Glomerular endothelial cell (primary cell): ENCODE data around the gene ZNF622. TPM values are rescaled to one million over a fixed set of nuclear protein-coding genes. Genes with fewer than 3 reads are reported as not detected.
"Not testable (repeated sequence)": the region's sequence is repeated elsewhere in the genome, so short reads cannot be mapped to it uniquely, and the experiment has no call there.

Experiments used
- DNase-seq: peaks from one replicate; pipeline ENCODE4 v3.0.0-alpha.2; 2011; ENCODE audit warnings: low read depth, low spot score; ENCODE audit errors: extremely low read depth
- total RNA-seq: library from RNA; depleted of rRNA; stranded (reverse); fragments of >200 nt; gene quantifications from 2 replicates; pipeline ENCODE4 v1.2.3, GENCODE V29; 2015

The ZNF622 gene
- total RNA-seq, 1 donor from 2014 or later, result 24.4 TPM

- DNase-seq, result not testable (repeated sequence)
Measured at GRCh38 chr5:16436065-16436682, 29.4 kb downstream of the ZNF622 start.

- DNase-seq, result no peak
Measured at GRCh38 chr5:16431490-16431889, 34.1 kb downstream of the ZNF622 start.

GRCh38 chr5:16430349-16431089, 35.1 kb downstream of the ZNF622 start:
- DNase-seq, result no peak

DNA sequence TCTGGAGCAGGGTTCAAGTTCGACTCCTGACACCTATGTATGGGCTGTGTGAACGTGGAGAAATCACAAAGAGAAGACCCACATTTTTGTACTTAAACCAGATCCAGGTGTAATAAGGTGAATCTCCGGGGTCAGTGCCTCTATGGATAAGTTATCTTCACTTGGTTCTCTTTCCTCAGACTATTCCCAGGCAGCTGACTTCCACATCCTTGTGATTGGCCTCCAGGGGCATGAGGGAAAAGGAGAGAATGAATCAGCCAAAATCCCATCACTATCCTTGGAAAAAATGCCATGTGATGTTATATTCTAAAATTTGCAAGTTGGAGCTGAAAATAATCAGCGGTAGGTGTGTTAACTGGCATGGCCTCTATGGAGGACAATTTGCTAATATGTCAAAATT, 37.2 kb downstream of the ZNF622 start:
- DNase-seq, result no peak

- DNase-seq, result no peak
Measured at GRCh38 chr5:16427587-16427986, 38.0 kb downstream of the ZNF622 start.

- no peak for DNase-seq
Measured at GRCh38 chr5:16418471-16418922, 47.1 kb downstream of the ZNF622 start.

GRCh38 chr5:16417398-16418074, 48.1 kb downstream of the ZNF622 start:
- no peak for DNase-seq

DNA sequence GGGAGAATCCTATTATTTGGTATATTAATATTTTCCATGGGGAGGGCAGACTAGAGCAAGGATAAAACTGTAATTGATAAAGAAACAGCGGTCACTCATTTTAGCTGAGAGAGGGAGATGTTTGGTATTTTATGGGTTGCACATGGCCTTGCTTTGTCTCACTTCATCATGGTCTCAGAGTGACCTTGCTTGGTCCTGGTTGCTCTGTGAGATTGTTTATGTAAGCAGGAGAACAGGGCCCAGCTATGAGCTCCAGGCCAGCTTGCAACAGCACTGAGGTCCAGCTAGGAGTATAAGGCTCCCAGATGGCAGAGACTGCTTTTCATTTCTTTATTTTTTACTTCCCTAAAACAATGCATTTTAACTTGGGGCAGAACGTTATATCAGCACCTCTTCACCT, 50.7 kb downstream of the ZNF622 start:
- DNase-seq, result no peak

DNA sequence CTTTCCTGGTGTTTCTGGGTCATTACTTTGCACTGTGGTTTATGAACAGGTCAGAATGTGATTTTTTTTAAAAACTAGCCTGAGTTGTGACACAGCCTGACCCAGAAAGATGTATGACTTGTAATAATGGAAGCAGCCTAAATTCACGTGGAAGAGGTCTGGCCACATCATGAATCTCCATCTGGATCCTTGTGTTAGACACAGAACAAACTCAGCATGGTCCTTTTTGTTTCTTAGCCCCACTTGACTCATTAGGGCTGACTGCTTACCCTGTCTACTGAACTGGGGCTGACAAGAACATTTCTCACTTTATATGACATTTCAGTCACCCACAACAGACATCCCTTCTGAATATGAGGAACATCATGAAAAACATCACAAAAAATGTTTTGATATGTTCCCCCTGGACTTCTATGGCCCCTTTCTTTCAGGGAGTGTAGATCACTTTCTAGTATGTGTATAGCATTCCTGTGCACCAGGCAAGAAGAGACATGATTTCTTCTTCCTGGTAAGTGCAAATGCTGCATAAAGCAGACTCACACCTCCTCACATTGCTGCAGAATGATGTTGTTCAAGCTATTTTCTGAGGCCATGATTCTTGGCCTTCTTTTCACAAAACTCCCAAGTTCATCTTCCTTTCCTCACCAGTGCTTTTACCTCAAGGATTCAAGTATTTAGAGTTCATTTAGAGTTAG, 52.3 kb downstream of the ZNF622 start:
- DNase-seq, result no peak

DNA sequence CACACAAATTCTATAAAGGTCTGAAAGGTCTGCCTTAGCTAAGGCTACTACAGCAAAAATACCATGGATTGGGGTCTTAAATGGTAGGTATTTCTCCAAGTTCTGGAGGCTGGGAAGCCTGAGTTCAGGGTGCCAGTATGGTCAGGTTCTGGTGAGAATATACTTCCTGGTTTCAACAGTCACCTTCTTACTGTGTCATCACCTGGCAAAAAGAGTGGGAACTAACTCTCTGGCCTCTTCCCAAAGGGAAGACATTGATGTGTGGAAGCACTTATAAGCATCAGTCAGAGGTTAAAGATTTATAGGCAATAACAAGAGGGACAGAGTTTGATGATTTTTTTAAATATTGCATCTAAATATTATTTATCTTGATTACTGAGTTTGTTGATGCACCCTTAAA, 53.0 kb downstream of the ZNF622 start:
- DNase-seq, result no peak

DNA sequence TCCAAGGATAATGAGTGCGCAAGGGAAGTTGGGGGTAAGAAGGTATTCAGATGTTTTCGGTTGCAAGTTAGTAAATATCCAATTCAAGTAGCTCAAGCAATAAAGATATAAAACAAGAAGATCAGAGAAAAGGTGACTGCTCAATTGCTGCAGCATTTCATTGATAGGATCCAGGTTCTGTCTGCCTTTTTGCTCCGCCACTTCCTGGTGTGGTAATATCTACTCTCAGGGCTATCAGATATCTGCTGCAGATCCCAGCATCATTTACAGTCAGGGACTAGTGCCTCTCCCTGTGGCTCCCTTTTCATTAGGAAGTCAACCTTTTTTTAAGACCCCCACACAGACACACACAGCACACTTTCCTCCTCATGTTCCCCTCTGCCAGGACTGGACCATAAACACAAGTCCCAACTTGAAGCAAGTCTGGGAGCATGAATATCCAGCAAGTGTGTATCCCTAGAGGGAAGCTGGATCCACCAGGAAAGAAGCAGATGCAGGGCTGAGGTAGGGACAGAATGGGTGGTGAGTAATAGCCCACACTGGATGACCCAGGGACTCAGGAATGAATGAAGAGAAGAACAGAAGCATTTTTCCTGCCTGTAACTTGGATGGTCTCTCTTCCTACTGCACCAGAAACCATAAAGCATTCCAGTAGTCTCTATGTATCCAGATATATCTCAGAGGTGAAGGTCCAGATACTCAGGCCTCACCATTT, 53.7 kb downstream of the ZNF622 start:
- no peak for DNase-seq

DNA sequence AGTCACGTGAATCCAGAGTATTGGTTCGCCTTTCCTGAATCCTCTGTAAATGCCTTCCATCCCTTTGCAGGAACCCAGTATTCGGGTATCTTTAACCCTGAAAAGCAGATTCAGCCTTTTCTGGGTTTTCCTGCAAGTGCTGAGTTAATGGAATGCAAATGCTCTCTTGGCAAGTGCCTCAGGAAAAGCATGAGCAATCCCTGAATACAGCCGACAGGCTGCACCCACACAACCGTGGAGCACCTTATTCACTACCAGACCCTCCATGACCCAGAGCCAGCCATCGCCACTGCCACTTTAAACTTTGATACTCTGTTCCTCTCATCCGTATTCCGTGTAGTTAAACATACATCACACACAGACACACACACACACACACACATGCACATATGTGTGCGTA, 54.4 kb downstream of the ZNF622 start:
- no peak for DNase-seq

- no peak for DNase-seq
Measured at GRCh38 chr5:16410338-16410737, 55.3 kb downstream of the ZNF622 start.

DNA sequence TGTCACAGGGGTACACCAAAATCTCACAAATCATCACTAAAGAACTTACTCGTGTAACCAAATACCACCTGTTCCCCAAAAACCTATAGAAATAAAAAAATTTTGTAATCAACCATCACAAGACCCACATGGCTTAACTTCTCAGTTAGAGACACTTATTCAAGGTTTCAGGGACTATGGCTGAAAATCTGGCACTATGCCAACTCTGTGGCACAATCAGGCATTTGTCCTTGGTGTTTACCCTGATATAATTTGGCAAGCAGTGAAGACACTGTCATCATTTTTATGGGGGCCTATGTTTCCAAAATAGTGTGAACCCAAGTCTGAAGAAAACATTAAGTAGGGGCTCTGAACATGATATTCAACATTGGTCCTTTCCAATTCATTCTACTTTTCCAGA, 59.0 kb downstream of the ZNF622 start:
- no peak for DNase-seq

DNA sequence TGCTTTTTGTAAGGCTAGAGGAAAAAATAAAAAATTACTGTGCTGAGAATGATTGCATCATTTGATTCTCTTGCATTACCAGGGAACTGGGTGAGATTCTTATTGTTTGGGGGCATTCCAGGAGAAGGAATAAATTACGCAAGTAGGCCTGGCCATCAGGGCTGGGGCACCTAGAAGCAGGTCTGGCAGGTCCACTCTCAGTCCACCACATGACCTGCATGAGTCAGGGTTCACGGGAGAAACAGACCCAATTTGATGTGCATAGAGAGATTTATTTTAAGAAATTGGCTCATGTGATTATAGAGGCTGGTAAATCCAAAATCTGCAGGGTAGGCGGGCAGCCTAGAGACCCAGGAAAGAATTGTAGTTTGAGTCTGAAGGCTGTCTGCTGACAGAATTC, 59.6 kb downstream of the ZNF622 start:
- DNase-seq, result no peak

Other genes starting within 250 kb of the ZNF622 start
- gene RETREG1, start 151.2 kb upstream of the ZNF622 start, total RNA-seq, result 3.0 TPM in 1 of 2 replicates, not detected in the other